Measurements from ENCODE around the gene LATS2.

LATS2 gene

DNA sequence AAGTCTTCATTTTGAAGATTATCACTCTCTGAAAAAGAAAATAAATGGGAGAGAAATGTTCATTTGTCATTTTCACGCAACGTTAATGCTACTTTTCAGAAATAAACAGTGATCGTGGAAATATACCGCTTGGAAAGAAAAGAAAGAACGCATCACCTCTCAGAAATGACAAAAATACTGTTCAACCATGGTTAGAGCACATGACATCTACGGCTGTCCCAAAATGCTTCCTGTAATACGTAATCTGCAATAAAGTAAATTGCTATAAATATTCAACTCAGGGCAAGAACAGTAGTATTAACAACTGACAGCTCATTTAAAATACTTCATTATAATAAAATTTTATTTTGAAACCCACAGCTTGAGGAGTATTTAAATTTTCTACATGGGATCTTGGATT, 15.2 kb downstream of the LATS2 start:
- no peak for DNase-seq

DNA sequence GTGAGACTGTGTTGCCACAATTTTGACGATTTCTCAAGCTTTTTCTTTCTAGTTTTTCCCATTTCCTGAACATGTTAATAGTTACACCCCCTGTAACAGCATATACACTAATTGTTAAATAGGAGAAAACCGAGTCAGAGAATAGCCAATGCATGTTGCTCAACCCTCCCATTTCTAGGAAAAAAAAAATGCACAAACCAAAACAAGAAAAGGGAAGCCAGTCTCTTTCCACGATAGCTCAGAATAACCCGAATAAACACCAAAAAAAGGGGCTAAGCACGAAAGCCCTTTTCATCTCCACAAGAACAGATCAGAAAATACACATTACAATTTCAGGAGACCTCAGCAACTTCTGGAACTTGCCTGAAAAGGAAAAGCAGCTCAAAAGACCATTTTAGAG, 16.3 kb downstream of the LATS2 start:
- peak in 1 of 2 donors; percentile 57 for DNase-seq

DNA sequence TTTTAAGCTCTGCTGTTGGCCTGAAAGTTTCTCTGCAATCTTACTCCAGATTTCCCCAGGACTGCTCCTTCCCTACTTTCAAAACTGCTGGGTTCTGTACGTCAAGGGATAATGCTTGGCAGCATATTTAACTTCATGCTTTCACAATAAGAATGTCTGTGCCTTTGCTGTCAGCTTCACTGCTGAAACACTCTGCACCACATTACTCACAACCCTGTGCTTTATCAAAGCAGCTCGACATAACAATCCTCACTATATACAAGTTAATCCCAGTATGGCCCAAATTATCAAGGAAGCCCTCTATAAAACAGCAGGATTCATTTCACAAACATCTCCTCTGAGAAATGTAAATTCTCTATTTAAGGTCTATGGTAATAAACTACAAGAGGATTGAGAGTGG, 17.5 kb downstream of the LATS2 start:
- DNase-seq, result no peak

DNA sequence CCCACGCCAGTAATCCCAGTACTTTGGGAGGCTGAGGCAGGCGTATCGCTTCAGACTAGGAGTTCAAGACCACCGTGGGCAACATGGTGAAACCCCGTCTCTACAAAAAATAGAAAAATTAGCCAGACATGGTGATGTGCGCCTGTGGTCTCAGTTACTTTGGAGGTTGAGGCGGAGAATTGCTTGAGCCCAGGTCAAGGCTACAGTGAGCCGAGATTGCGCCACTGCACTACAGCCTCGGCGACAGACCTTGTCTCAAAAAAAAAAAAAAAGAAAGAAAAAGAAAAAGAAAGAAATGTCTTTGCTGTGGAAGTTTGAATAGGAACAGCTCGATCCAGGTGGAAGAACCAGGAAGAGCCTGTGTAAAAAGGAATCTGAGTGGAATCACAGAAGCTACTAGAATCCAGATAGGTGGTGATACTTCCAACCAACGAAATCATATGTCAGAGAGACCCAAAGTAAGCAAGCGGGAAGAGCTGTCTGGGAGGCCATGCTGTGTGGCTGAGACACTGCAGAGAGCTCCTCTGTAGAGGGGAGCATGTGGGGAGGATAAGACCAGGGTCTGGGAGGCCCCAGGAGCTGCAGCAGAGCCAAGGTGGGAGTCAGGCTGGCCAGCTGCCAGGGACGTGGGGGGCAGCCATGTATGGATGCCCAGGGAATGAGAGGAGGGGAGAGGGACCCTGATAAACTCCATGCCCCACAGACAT, 21.1 kb downstream of the LATS2 start:
- DNase-seq, result no peak

DNA sequence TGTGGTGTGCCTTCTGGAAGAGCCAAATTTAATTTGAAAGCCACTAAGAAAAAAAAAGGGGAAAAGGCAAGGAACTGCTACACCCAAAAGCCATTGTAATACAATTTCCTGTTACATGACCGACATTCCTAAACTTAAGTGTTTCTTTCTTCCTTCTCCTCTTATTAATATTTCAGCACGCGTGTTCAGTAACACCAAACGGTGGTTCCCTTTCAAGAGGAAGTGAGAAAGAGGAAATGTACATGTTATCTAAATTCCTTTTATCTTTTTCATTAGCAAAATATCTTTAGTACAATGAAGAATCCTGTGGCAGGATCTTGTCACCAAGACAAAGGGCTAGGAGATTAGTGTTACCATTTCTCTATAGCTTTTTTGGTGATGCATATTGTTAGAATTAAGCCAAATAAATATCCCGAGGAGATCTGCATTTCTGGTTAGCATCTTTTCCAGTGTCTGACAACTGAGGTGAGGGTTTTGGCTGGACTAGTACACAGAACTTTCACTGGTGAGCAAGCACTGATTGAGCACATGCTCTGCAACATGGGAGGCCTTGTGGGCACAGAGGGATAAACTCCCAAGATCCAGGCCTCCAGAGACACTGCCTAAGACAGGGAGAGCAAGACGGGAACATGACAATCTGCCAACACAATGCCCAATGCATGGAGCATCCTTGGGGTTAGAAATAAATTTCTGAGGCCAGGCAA, 22.1 kb downstream of the LATS2 start:
- peak; percentile 38 to 42 for DNase-seq

DNA sequence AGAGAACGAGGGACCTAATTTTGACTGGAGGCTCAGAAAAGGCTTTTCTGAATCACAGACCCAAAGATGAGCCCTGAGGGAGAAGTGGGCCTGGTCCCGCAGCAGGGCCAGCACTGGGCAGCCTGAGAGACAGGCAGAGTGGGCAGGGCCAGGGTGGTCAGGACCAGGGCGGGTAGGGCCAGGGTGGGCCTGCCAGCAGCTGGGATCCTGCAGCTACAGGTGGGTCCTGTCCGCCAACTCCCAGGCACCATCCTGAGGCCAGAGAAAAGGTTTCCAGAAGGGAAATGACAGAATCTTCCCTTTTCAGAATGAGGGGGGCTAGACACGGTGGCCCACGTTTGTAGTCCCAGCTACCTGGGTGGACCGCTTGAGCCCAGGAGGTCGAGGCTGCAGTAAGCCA, 23.7 kb downstream of the LATS2 start:
- no peak for DNase-seq

DNA sequence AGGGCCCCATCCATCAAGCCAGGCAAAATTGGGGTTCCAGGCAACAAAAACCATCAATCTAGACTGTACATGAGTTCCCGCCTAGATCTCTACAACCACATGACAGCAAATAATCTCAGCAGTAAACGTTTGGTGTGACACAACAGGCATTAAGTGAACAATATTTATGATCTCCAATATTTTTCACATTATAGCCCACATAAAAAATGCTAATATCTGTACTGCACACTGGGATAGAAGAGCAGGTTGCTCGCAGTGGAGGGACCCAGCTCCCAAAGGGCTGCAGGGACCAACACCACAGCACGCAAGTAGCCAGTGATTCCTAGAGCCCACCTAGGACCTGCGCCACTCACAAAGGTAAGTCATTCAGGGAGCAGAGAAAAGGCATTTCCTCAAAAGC, 25.9 kb downstream of the LATS2 start:
- DNase-seq, result no peak

DNA sequence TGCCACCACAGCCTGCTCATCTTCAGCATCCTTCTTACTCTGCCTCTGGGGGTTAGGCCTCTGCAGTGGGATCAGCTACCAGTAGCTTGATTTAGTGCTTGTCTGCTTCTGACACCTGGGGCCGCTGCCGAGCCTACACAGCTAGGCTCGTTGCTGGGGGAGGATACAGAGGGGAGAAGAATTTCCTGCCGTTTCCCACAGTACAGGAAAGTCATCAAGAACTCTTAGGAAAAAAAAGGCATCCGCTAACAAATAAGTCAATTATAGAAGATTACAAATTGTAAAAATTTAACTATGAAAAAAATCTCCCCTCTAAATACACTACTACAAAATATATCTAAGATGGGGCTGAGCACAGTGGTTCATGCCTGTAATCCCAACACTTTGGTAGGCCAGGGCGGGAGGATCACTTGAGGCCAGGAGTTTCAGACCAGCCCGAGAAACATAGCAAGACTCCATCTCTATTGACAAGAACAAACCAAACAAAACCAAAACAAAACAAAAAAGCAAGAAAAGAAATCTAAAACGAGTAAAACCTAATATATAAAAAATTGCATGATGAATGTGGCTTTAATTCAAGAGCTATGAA, 26.7 kb downstream of the LATS2 start:
- DNase-seq, result no peak

DNA sequence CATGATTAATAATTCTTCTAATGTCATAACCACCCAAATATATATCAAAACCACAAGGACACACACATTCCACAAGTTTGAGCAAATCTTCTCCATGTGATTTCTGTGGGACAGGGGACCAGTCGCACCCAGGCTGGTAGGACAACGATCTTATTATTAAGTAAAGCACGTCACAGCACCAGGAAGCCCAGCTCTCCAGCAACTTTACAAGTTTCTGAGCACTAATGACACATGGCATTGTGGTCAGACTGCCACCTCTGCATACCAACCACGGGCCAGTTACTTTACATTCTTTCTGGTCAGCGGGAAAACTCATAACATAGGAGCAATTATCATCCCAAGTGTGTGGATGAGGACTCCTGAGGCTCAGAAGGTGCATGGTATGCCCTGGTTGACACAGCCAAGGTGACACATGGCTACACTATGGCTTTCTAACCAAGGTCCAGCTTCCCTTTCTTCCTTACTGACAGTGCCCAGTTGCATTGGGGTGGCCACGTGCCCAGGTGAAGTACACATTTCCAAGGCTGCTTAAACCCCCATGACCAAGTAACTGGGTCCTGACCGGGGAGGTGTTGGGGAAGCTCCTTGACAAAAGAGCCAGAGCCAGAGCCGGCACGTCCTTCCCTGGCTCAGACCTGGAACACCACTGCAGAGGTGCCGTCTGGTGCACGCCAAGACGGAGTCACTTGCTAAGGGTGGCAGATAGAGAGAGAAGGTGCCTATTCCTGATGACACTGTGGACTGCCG, 27.4 kb downstream of the LATS2 start:
- DNase-seq, result no peak

DNA sequence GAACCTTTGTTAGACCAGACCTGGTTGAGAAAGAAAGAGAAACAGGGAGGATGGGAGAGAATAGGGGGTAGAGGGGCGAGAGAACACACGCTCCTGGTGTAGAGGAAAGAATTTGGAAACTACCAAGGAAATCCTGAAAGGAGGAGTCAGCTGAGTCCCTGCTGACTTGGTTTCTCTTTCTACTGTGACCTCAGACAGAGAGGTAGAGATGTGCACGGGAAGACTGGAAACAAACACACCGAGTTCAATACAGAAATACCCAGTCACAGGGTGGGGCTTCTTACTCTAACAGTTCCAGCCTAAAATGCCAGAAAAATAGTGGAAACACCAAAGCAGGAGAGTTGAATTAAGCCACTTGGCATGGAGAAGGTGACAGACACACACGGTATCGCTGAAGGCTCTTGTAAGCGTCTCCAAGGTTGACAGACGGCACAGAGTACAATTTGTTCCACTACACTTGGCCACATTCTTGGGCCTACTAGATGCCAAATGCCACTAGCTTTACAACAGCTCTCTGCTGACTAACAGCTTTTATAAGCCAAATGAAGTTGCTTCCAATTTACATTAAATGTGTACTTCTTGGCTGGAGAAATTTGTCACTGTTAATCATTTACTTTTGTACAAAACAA, 28.1 kb downstream of the LATS2 start:
- peak in 1 of 2 donors; percentile 28 for DNase-seq

DNA sequence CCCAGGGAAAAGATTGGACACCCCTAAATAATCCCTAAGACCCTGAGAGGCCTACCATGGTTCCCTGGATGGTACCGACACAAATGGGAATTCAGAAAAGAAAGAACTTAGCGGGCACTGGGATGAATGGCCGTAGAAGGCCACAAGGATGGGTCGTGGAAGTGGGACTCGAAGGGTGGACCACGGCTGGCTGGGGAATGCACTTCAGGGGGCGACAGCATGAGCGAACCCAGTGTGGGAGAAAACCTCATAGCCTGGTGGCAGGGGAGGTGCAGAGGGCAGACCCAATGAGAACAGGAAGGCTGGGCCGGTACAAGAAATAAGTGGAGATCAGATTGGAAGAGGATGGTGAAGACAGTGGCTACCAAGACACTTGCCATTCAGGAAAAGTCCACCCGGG, 28.7 kb downstream of the LATS2 start:
- no peak for DNase-seq

DNA sequence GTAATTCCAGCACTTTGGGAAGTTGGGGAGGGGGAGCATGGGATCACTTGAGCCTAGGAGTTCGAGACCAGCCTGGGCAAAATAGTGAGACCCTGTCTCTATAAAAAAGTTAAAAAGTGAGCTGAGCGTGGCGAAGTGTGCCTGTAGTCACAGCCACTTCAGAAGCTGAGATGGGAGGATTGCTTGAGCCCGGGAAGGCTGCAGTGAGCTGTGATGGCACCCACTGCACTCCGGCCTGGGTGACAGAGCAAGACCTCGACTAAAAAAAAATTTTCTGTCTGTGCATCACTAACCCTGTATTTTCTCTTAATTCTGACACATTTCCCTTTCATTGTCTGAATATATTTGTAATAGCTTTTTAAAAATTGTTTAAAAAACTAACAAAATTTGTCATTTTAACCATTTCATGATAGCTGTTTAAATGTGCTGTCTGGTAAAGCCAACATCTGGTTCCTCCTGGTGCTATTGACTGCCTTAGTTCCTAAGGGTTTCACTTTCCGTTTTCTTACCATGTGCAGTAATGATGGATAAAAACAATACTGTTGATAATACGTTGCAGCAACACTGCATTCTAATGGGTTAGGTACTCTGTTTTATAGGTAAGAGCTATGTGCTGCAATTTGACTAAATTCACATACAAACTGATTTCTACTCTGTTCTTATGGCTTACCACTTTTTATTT, 29.7 kb downstream of the LATS2 start:
- DNase-seq, result no peak

DNA sequence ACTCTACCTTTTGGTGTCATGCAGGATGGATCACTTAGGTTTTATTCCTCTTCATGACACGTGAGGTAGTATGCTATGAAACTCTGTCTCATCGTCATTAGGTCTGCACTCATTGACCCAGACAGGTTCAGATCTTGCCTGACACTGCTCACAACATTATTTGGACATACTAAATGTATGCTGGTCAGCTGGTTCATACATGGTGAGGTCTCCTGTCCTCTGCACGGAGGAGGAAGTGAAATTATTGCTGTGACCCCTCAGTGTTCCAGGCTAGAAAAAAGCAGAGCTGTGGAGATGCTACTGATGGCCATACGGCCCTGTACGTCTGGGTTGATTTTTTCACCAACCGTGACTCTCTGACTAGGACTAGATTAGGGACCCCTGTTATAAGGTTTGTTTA, 35.8 kb downstream of the LATS2 start:
- DNase-seq, result no peak

DNA sequence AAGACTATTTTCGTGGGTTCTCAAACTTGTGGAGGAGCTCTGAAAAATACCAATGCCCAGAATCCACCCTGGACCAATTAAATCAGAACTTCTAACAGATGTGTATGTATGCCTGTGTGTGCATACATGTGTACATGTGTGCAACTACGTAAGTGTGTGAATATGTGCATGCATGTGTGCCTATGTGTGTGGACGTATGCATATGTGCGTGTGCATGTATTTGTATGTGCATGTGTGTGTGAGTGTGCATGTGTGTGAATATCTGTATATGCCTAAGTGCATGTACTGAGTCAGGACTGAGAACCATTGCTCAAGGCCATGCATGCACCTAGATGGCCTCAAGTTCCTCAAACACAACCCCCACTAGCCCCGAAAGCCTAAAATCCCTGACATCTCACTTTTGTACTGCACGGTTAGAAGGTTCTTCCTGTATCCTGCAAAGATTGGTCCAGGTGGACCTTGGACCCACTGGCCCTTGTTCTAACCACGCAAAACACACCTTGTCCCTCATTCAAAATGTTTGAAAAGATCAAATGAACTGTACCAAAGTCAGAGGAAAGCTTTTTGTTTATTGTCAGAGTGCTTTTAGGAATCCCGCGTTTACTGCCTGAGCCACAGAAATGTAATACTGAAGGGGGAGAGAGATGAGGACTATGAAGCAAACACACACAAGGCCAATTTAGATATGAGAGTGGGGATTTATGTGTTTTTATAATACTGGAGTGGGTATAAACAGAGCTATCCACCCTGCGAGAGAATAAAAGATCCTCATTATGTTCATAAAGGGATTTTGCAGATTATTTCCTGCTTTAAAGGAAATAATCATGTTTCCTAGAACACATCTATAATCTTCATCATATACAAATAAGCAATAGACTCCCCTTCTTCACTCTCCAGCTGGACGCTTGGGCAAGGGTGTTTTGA, 39.1 kb downstream of the LATS2 start:
- no peak for DNase-seq

DNA sequence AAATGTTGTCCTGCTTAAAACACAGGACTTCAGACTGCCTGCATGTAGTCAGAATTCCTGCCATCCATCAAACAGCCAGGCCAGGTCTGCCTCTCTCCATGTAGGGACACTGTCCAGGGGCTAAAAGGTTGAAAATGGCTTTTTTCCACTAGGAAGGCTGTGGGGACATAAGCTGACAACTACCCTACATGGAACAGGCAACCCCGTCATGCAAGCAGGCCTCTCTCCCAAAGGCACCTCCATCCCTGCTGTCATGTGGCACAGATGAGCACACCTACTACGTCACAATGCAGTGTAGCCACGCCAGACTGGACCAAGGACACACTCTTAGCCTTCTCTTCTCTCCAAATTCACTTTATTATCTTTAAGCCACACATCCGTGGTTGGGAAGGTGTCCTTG, 40.8 kb downstream of the LATS2 start:
- DNase-seq, result no peak

DNA sequence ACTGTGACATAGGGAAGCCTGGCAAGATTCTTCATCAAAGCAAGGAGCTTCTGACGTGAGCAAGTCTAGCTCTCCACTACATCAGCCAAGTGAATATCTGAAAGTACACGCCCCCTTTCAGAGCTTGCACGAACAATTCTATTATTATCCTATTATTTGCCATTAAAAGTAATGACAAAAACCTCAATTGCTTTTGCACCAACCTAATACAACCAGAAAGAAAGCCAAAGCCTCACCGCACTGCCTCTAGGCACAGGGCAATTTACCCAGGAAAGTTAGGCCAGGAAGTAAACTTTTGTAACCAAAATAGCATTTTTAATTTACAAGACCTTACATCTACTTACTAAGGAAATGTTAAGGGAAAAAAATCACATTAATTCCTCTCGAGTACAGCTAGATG, 41.2 kb downstream of the LATS2 start:
- DNase-seq, result no peak

DNA sequence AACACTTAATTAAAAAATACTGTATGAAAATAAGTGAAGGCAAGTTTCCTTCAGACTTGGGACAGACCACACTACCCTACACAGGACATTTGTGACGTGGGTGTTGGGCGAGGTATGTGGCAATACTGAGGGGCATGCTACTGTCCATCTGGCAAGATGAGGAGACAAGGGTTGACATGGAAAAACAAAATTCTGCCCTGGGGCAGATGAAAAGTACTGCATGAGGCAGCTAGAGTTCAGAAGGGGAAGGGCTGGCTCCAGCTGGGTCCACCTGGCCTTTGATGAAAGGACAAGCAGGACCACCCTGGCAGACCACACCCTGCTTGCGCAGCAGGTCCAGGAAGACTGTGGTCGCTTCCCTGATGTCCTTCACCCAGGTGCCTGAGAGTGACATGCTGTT, 43.2 kb downstream of the LATS2 start:
- no peak for DNase-seq

DNA sequence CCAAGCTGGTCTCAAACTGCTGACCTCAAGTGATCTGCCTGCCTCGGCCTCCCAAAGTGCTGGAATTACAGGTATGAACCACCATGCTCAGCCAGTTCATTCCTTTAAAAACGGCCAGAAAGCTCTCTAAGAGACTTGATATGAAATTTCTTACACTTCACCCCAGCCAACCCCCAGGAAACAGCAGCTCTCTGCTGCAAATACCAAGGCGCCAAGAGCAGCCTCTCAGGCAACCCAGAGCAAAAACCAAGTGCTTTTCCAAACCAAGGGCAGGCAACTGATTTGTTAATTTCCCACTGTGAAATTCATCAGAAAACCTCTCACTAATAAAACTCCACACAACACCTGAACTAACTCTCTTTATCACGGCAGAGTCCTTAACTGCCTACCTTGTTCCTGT, 44.9 kb downstream of the LATS2 start:
- DNase-seq, result no peak

DNA sequence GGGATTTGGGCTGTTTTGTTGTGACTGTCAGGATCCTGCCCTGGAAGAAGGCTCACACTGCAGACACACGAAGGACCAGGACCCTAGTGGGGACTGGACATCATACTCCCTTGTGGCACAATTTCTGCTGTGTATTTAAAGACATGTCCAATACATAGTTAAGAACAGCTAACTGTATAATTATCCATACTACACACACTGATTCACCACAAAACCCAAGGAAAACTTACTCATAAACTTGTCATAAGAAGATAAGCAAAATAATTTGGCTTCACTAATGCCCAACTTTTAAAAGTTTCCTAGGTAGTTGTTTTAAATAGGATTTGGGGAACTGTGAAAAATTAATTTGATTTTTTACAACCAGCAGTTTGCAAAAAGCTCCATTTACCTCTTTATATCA, 46.1 kb downstream of the LATS2 start:
- DNase-seq, result no peak

DNA sequence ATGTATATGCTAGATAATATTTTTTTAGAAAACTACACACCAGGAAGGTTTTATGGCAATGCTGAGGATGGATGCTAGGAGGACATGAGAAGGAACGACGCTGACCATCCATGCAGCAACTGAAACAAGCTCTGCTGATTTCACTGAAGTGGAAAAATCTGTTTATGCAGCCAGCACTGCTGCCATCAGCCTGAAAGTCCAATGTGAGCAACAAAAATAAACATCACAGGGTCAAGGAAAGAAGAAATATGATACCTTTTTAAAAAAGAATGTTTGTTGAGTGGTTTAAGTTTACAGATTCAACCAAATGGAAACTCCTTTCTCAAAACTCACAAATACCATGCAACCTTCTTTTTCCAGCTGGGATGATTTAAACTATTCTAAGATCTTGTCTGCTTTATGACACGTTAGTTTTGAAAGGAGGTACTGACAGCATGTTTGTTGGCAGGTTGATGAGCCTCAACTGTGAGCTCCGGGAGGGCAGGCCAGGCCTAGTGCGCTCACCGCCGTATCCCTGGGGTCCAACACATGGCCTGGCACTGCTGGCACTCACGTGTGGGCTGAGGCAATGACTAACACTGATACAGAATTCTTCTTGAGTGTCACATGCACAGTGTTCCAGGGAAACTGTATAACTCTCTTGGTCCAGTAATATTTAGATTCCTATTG, 46.8 kb downstream of the LATS2 start:
- no peak for DNase-seq

DNA sequence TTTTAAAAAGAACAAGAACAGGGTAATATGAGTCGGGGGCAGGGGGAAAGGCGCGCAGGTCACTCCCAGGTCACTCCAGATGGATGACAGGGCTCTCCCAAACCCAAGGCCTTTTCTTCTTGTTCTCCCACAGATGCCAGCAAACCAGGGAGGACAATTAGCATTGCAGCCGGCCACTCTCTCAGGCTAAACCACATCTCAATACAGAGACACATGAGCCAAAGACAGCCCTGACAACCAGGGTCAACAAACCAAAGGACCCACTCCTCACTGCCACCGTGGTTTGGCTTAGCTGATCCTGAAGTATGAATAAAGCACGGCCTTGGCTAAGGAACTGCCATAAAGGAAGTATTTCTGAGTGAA, 47.3 kb downstream of the LATS2 start:
- no peak for DNase-seq

All from inflammatory macrophage treated with lipopolysaccharide for 1 hour (primary cell).